Measurements from ENCODE around the gene KRT12.
A peak's percentile ranks its signal among the peaks of the same experiment; 100 is the strongest.

Gene KRT12

GRCh38 chr17:40873255-40873654 is 6.2 kb upstream of the KRT12 start:
- no peak for DNase-seq (ENCODE audit: extremely low read depth, insufficient read length)
- H3K4me3 ChIP-seq (replicated peaks; ENCODE audit: low read depth, low read length), result no peak overlapping the region
- H3K36me3 ChIP-seq (ENCODE audit: control insufficient read depth, insufficient read depth, low read length), result no peaks in the 10 kb centered on the region
- TF ChIP-seq CTCF (IDR thresholded peaks at IDR 0.05; ENCODE audit: insufficient read depth, low read length, poor library complexity, severe bottlenecking), result peak; percentile 9
- 0 out of 2 replicates have a peak, but pooled peaks cover 1% of the 10 kb centered on the region for H3K27me3 ChIP-seq (replicated peaks; ENCODE audit: control insufficient read depth, insufficient read depth, low read length)

- no peak for TF ChIP-seq CTCF (IDR thresholded peaks at IDR 0.05; ENCODE audit: insufficient read depth, low read length, poor library complexity, severe bottlenecking)
- no peak for DNase-seq (ENCODE audit: extremely low read depth, insufficient read length)
- Histone ChIP-seq H3K36me3 (ENCODE audit: control insufficient read depth, insufficient read depth, low read length) (no peaks in the 10 kb centered on the region), H3K27me3 (replicated peaks; ENCODE audit: control insufficient read depth, insufficient read depth, low read length) (0 out of 2 replicates have a peak, but pooled peaks cover 1% of the 10 kb centered on the region), H3K4me3 (replicated peaks; ENCODE audit: low read depth, low read length) (no peak overlapping the region)
Observed at GRCh38 chr17:40872416-40872815, 5.4 kb upstream of the KRT12 start.

DNA sequence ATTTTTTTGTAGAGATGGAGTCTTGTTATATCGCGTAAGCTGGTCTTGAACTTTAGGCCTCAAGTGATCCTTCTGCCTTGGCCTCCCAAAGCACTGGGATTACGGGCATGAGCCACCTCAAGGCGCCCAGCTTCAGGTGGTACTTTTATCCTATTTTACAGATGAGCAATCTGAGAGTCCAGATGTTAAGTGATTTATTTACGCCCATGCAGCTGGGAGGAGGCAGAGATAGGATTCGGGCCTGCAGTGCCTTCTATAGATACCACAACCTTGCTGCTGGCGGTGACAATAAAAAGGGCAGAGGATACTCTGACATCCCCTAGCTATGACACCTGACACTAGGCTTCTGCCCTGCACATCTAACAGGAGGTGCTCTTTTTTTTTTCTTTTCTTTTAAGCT is 4.3 kb upstream of the KRT12 start:
- no peak overlapping the region for H3K4me3 ChIP-seq (replicated peaks; ENCODE audit: low read depth, low read length)
- H3K27me3 ChIP-seq (replicated peaks; ENCODE audit: control insufficient read depth, insufficient read depth, low read length), result 0 out of 2 replicates have a peak, but pooled peaks cover 1% of the 10 kb centered on the region
- no peak for TF ChIP-seq CTCF (IDR thresholded peaks at IDR 0.05; ENCODE audit: insufficient read depth, low read length, poor library complexity, severe bottlenecking)
- no peaks in the 10 kb centered on the region for H3K36me3 ChIP-seq (ENCODE audit: control insufficient read depth, insufficient read depth, low read length)
- DNase-seq (ENCODE audit: extremely low read depth, insufficient read length), result no peak

DNA sequence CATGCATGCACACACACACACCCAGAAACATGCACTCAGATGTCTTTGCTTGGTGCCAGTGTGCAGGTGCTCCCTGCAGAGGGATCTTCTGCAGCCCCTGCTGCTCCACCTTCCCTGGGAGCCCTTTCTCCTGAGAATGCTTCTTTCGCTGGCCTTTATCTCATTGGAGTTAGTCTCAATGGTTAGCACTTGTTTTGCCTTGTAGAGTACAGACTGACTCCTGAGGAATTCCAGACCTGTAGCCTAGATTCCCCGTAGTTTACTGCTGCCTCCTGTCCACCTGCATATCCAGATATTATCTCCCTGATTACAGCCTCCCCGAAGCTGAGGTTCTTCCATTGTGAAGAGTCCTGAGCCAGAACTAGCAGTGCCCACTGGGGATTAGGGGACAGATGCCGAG is 3.1 kb upstream of the KRT12 start:
- no peak for DNase-seq (ENCODE audit: extremely low read depth, insufficient read length)
- H3K4me3 ChIP-seq (replicated peaks; ENCODE audit: low read depth, low read length), result no peak overlapping the region
- no peak for TF ChIP-seq CTCF (IDR thresholded peaks at IDR 0.05; ENCODE audit: insufficient read depth, low read length, poor library complexity, severe bottlenecking)
- H3K27me3 ChIP-seq (replicated peaks; ENCODE audit: control insufficient read depth, insufficient read depth, low read length), result 0 out of 2 replicates have a peak, but pooled peaks cover 1% of the 10 kb centered on the region
- H3K36me3 ChIP-seq (ENCODE audit: control insufficient read depth, insufficient read depth, low read length), result no peaks in the 10 kb centered on the region

DNA sequence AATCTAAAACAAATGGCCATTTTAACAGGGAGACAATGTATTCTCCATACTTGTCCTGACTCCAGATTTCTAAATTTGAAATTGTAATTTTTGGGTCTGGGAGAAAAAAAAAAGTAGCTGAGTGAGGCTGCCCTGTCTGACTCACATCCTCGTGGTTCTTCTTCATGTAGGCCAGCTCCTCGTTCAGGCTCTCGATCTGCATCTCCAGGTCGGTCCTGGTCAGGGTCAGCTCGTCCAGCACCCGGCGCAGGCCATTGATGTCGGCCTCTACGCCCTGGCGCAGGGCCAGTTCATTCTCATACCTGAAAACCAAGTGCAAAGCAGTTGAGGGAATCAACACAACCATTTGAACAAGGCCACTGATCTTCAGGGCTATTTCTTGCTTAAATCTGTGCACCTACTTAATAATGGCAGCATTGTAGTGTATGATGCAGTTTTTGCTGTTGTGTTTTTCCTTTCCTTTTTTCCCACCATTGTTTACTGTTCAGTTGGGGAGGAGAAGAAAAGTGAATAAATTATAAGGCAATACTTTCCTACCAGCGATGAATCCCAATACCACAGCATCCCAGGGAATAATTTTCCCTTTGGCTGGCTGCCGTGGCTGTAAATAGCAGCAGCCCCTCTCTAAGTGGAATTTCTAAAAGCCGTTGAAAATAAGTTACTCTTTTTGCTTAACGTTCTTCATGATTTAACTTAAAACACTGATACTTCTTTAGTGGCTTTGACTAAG is 2.2 kb downstream of the KRT12 start:
- Histone ChIP-seq H3K4me3 (replicated peaks; ENCODE audit: low read depth, low read length) (no peak overlapping the region), H3K36me3 (ENCODE audit: control insufficient read depth, insufficient read depth, low read length) (no peaks in the 10 kb centered on the region), H3K27me3 (replicated peaks; ENCODE audit: control insufficient read depth, insufficient read depth, low read length) (no peaks in the 10 kb centered on the region; the same call in 1 of the 2 replicates)
- no peak for DNase-seq (ENCODE audit: extremely low read depth, insufficient read length)
- TF ChIP-seq CTCF (IDR thresholded peaks at IDR 0.05; ENCODE audit: insufficient read depth, low read length, poor library complexity, severe bottlenecking), result no peak

Data from GM06990 (cell line).